Retinal pigment epithelial cell (primary cell): ENCODE results near the gene HCN4.
"Not testable (repeated sequence)": the region's sequence is repeated elsewhere in the genome, so short reads cannot be mapped to it uniquely, and the experiment has no call there.

Experiments
- DNase-seq: peaks from one replicate; pipeline ENCODE4 v3.0.0-alpha.2; 2010; ENCODE audit warnings: low read depth
- H3K4me3 ChIP-seq: 2 replicates; pipeline ENCODE4 v1.5.1; 2011; ENCODE audit warnings: mild to moderate bottlenecking, low read length, control low read depth, moderate library complexity
- CTCF ChIP-seq: conservative IDR thresholded peaks from 2 replicates; pipeline ENCODE4 v1.5.1; 2011; ENCODE audit warnings: low read depth, low read length, control low read depth, inconsistent platforms

Gene HCN4

GRCh38 chr15:73368301-73369136 is at the start of gene HCN4:
TSS of gene HCN4 (minus strand) at chr15:73368958. CDS start at chr15:73368270, 688 bp downstream.
- TF ChIP-seq CTCF = no peak
- no peak for DNase-seq
- no peak within 1 kb of the TSS for H3K4me3 ChIP-seq

- DNase-seq = no peak
- TF ChIP-seq CTCF = no peak
These were observed 46.1 kb upstream of the HCN4 start for GRCh38 chr15:73414876-73415275.

GRCh38 chr15:73403171-73403570 is 34.4 kb upstream of the HCN4 start:
- TF ChIP-seq CTCF = no peak
- DNase-seq = no peak
- H3K4me3 ChIP-seq = no peak overlapping the region

More at GRCh38 chr15:73414876-73415275, 46.1 kb upstream of the HCN4 start:
- no peak overlapping the region for H3K4me3 ChIP-seq

GRCh38 chr15:73400222-73400621 is 31.5 kb upstream of the HCN4 start:
- not testable (repeated sequence) for DNase-seq, H3K4me3 ChIP-seq

GRCh38 chr15:73398861-73399260 is 30.1 kb upstream of the HCN4 start:
- no peak for DNase-seq
- no peak overlapping the region for H3K4me3 ChIP-seq
- no peak for TF ChIP-seq CTCF

- TF ChIP-seq CTCF = no peak
- DNase-seq = no peak
- H3K4me3 ChIP-seq = no peak overlapping the region
These were observed 28.7 kb upstream of the HCN4 start for GRCh38 chr15:73397461-73397860.

- DNase-seq = no peak
- TF ChIP-seq CTCF = no peak
- no peak overlapping the region for H3K4me3 ChIP-seq
These were observed 26.9 kb upstream of the HCN4 start for GRCh38 chr15:73395671-73396070.
